HTR-8/SVneo (cell line): Measurements from ENCODE around the gene WDR73.

Experiments
- DNase-seq: peaks from one replicate; pipeline ENCODE4 v3.0.0; 2011; ENCODE audit warnings: low spot score, mixed read lengths; ENCODE audit not compliant: insufficient read length
- FAIRE-seq: peaks from 2 replicates; lab custom pipeline; 2011; peaks lifted over from hg19 to GRCh38; lab: Jason Lieb, UNC

WDR73 gene

DNA sequence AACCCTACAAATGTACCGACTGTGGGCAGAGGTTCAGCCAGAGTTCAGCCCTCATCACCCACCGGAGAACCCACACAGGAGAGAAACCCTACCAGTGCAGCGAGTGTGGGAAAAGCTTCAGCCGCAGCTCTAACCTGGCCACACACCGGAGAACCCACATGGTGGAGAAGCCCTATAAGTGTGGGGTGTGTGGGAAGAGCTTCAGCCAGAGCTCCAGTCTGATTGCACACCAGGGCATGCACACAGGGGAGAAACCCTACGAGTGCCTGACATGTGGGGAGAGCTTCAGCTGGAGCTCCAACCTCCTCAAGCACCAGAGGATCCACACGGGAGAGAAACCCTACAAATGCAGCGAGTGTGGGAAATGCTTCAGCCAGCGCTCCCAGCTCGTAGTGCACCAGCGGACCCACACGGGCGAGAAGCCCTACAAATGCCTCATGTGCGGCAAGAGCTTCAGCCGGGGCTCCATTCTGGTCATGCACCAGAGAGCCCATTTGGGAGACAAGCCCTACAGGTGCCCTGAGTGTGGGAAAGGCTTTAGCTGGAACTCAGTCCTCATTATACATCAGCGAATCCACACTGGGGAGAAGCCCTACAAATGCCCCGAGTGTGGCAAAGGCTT lies 32.6 kb downstream of the WDR73 start:
- FAIRE-seq (no peak), DNase-seq (no peak)

DNA sequence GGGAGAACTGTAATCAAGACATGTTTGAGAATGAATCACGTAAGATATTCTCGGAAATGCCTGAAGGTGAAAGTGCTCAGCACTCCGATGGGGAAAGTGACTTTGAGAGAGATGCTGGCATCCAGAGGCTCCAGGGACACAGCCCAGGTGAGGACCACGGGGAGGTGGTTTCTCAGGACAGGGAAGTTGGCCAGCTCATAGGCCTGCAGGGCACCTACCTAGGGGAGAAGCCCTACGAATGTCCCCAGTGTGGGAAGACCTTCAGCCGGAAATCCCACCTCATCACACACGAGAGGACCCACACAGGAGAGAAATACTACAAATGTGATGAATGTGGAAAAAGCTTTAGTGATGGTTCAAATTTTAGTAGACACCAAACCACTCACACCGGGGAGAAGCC lies 33.5 kb downstream of the WDR73 start:
- DNase-seq (no peak), FAIRE-seq (no peak)

DNA sequence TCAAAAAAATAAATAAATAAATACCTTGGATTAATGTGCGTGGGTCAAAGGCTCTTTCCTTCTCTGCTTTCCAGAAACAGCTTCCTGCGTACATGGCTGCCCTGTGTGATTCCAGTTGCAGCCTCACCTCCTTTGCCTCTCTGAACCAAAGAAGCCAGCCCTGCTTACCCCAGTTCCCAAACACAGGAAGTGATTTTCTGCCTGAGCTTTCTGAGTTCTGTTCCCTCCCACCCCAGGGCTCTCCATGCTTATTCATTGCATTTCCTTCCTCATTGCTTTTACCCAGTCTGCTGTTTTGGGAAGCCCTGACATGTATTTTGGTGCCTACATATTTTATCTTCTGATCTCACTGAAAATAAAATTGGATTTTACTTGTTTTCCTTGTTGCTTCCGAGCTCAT lies 37.8 kb downstream of the WDR73 start:
- no peak for FAIRE-seq
- DNase-seq = no peak

DNA sequence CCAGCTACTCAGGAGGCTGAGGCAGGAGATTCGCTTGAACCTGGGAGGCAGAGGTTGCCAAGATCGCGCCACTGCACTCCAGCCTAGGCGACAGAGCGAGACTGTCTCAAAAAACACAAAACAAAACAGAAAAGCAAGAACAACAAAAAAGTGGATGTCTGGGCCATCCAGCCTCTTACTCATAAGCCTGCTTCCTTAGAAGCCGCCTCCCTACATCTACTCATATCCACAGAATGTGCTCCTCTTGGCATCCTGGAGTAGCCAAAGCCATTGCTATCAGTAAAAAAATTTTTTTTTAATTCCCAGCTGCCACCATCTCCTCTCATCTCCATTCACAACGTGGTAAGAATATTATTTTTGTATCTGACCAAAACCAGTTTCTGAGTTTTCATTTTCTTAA lies 42.5 kb downstream of the WDR73 start:
- FAIRE-seq = no peak
- DNase-seq = no peak

DNA sequence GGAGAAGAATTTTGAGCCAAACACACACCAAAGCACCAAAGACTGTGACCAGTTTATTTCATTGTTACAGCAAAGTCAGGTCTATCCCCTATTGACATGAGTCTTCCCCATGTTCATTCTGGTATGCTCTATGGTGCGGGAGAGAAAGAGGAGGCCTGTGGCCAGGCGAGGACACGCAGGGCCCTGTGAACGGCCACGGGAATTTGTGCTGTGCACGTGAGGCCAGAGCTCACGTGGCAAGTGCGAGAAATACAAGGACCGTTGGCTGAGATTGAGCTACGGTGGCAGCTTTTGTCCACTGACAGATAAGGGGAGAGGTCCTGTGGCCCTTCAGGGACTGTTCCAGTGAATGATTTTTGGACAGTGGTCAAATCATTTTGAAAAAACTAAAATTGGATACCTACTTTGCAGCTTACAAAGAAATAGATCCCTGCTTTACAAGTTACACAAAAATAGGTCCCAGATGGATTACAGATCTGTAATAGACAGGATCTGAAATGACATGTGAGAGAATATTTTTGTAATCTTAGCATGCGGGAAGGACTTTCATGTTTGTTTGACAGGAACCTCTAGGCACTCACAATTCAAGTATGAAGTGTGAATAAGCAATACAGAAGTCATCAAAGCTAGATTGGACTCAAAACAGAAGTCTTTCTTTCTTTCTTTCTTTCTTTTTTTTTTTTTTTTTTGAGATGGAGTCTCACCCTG lies 44.1 kb downstream of the WDR73 start:
- no peak for DNase-seq
- no peak for FAIRE-seq

DNA sequence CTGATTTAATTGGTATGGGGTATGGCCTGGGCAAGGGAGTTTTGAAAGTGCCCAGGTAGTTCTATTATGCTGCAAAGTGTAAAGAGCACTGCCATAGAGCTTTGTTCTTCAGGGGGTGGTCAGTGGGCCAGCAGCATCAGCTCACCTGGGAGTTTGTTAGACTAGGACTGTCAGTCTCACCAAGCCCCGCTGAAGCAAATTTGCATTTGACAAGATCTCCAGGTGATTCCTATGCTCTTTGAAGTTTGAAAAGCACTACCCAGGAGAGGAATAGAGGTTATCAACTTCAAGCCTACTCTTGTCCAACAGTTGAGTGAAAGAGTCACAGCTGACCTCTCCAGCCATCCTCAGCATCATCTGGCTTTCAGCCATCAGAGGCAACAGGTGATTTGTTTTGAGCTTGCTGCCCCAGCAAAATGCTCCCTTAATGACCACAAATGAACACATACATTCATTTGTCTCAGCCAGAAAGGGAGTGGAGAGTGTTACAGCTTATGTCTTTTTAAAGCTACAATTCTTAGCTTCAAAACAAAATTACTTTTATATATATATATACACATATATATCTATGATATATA lies 45.3 kb downstream of the WDR73 start:
- FAIRE-seq = no peak
- DNase-seq = no peak

DNA sequence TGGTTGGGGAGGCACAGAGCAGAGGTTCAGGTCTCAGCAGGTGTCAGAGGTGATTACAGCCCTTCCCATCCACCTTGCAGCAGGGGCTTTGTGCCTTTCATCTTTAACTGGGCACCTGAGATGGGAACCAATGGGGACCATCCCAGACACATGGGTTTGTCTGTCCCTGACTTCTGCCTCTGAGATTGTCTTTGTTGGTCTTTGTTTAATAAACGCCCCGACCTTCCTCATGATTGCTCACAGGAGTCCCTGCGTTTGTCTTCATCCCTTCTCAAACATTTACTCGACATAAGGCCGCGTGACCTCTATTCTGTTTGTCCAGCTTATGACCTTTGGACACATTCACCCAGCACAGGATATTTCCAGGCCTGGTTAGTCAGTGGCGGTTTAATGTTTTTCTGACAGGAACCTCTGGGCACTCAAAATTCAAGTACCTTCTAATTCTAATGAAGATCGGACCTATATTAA lies 47.4 kb downstream of the WDR73 start:
- DNase-seq (no peak), FAIRE-seq (no peak)

DNA sequence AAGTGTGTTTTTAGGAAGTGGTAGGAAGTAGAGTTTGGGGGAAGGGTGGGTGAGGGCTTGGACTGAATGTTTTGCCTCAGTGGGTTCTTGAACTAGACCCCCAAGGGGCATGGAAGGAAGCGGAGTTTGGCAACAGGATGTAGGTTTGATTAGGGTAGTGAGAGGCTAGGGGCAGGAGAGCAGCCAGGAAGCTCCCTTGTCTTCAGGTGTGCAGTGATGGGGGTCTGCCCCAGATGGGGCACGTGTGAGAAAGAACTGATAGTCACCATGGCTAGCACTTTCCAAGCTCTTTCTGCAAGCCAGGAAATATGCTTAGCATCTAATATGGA lies 48.6 kb downstream of the WDR73 start:
- DNase-seq (no peak), FAIRE-seq (no peak)

DNA sequence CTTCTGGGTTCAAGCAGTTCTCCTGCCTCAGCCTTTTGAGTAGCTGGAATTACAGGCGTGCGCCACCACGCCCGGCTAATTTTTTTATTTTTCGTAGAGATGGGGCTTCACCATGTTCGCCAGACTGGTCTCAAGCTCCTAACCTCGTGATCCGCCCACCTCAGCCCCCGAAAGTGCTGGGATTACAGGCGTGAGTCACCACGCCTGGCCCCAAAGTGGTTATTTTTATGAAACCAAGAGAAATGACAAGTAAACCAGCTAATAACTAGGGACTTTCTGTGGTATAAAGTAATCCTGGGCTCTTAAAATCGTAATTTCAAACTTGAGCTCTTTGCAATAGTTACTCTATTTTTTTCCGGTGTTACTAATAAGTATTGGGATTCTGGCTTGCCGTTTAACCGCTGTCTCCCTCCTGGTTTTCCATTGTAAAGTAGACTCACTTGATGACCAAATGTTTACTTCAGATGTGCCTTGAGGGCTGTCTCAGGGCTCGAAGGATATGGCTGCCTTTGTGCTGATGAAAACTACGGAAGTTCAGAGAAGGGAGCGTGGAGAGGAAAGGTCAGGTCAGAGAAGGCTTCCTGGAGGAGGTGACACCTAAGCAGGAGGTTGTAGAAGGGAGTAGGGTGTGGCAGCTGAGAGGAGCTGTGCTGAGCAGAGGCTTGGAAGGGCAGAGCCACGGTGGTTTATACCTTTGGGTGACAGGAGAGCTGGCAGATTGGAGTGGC lies 49.1 kb downstream of the WDR73 start:
- no peak for DNase-seq
- no peak for FAIRE-seq

DNA sequence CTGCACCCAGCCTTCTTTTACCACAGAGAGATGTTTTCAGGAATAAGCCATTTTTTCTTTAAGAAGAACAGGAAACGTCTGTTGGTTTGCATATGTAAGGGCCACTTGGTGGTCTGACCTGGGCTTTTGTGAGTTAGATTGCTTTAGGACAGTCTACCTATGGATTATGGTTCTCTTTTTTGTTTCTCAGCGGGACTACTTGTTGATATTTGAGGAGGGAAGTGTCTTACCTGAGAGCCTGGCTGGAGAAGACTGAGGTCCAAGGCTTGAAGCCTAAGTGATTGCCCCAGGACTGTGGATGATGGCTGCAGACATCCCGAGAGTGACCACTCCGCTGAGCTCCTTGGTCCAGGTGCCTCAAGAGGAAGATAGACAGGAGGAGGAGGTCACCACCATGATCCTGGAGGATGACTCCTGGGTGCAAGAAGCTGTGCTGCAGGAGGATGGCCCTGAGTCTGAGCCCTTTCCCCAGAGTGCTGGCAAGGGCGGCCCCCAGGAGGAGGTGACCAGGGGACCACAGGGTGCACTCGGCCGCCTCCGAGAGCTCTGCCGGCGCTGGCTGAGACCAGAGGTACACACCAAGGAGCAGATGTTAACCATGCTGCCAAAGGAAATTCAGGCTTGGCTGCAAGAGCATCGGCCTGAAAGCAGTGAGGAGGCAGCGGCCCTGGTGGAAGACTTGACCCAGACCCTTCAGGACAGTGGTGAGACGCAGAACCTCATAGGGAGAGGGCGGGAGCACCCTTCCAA lies 50.3 kb downstream of the WDR73 start:
- FAIRE-seq = no peak
- DNase-seq = no peak

DNA sequence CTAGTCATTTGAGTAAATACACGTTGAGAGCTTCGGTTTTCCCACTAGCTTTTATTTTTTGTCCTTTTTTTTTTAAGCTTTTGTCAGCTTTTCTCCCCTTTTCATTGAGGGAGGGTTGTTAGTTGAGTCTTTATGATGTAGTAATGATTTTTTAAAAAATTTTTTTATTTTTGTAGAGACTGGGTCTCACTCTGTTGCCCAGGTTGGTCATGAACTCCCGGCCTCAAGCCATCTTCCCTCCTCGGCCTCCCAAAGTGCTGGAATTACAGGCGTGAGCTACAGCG lies 52.6 kb downstream of the WDR73 start:
- no peak for DNase-seq
- no peak for FAIRE-seq

DNA sequence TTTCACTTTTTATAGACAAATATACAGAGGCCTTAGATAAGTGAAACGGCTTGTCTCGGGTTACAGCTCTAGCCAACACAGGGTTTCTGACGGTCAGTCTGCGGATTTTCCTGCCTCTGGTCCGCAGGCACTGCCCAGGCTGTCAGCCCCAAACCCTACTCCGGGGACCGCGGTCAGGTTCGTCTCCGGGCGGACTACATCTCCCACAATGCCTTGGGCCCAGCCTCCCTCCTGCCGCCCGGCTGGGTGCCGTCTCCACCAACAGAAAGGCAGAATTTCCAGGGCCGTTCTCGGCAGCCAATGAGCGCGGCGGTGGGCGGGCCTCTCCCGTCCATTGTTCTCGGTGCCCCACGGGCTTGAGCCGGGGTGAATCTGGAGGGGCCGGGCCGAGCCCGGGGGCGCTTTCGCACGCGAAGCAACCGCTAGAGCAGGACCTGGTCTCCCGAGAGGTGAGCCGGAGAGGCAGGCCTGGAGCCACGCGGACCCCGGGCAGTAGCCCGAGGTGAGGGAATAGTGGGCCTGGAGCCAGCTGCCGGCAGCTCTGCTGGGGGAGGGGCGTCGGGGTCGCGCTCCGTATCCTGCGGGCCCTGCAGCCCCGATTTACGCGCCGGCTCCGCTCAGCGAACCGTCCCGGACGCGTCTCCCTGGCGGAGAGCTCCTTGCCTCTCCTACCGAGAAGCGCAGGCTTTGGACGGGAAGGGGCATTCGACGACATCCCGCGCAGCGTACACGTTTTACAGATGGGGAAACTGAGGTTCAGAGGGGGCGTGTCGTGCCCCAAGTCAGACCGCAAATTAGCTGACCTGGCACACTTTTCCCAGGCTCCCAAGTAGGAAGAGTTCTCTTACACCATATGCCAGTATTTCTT lies 53.2 kb downstream of the WDR73 start, which contains the start of gene ZSCAN2:
Gene ZSCAN2 (plus strand): TSS at position 323 of the 868 bp plus-strand sequence. CDS start 2,919 bp downstream, outside the sequence.
- DNase-seq = peak; percentile 94
- FAIRE-seq = peak; percentile 54

DNA sequence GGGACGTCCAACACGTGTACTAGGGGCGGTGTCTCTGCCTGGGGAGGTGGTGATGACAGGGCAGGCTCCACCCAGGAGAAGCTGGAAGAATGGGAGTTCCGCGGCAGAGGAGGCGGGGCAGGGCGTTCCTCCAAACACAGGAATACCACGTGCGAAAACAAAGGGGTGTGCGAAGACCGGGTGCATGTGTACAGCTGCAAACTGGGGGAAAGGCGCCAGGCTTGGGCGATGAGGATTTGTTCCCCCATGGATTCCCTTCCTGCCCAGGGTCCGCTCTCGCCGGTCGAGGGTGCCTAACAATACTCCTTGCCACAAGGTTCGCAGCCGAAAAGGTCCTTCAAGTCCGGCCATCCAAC lies 53.8 kb downstream of the WDR73 start:
- no peak for FAIRE-seq
- DNase-seq = peak; percentile 70

DNA sequence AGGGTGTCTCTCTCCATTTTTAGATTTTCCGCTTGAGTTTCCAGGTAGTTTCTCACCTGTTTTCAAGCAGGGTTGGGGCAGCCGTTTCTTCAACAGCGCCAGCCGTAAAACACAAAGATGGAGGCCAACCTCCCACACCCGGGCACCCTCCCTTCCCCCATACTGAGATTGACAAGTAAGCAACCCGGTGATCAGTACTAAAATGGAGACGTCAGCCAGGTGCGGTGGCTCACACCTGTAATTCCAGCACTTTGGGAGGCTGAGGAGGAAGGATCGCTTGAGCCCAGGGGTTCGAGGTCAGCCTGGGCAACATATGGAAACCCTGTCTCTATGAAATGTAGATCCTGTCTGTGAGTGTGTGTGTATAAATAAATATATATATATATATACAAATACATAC lies 54.2 kb downstream of the WDR73 start:
- FAIRE-seq = no peak
- DNase-seq = no peak

DNA sequence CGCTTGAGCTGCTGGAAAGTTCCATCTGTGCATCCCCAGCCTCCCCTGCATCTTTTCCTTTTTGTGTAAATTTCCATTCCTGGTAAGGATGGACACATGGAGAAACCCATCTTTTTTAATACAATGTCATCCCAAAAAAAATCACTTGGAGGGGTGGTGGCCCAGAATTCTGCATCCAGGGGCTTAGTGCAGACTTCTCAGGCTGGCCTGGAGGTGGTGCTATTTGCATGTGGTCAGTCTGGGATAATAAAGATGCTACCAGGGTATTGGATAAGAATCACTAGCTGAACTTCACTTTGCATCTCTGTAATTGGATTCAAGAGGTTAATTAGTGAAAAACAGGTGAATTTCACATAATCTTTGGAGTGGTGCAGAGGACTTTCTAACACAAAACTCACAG lies 55.1 kb downstream of the WDR73 start:
- no peak for FAIRE-seq

DNA sequence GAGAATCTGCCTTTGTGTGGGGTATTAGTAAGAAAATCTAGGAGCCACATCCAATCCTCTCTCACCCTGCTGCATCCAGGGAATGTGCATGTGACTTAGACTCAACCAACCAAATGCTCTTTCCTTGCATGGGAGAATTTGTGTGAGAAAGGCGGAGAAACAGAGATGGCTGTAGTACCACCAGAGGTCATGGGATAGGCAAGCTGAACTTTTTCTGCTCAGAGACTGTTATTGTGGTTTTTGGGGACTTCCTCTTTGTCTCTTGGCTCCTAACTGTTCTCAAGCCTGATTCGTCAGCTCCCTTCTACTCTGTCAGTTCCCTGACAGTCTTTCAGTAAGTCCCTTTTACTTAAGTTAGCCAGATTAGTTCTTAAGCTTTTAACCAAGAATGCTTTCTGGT lies 55.8 kb downstream of the WDR73 start:
- DNase-seq (no peak), FAIRE-seq (no peak)

More for the DNA sequence above, 55.1 kb downstream of the WDR73 start:
- peak; percentile 71 for DNase-seq

DNA sequence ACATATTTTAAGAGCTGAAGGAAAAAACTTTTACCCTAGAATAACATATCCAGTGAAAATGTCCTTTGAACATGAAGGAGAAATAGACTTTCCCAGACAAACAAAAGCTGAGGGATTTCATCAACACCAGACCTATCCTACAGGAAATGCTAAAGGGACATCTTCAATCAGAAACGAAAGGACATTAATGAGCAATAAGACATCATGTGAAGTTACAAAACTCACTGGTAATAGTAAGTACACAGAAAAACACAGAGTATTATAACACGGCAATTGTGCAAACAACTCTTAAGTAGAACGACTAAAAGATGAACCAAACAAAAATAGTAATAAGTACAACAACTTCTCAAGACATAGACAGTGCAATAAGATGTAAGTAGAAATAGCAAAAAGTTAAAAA lies 56.8 kb downstream of the WDR73 start:
- FAIRE-seq = no peak
- DNase-seq = no peak

DNA sequence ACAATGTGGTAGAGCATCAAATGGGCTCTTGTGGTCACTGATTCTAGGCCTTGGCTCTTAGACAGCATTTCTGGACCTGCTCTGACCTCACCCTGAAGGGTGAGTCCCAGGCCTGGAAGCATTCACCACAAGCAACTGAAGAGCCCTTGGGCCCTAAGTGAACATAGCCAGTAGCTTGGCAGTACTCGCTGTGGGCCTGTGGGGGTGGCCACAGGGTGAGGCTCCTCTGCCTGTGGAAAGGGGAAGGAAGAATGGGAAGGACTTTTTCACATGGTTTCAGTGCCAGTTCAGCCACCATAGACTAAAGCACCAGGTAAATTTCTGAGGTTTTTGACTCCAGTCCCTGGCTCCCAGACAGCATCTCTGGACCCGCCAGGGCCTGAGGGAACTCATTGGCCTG lies 58.4 kb downstream of the WDR73 start:
- DNase-seq = no peak
- no peak for FAIRE-seq

DNA sequence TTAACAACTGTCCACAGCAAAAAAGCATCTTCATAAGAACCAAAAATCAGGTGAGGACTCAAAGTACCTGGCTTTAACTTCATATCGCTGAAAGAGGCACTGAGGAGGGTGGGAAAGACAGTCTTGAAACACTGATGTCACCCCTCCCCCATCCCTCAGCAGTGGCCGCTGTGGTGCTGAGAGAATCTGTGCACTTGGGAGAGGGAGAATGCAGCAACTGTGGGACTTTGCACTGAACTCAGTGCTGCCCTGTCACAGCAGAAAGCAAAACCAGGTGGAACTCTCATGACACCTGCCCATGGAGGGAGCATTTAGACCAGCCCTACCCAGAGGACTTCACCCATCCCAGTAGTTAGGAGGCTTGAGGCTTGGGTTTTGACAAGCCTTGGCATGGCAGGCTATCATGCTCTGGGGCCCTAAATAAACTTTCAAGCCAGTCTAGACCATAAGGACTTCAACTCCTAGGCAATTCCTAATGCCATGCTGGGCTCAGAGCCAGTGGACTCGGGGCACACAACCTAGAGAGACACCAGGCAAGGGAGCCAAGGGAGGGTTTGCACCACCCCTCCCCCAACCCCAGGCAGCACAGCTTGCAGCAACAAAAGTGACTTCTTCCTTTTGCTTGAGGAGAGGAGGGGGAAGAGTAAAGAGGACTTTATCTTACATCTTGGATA lies 59.3 kb downstream of the WDR73 start:
- FAIRE-seq (no peak), DNase-seq (no peak)
